ENCODE data around the gene ALKBH7. TPM values are rescaled to one million over a fixed set of nuclear protein-coding genes. Genes with fewer than 3 reads are reported as not detected.
A peak's percentile ranks its signal among the peaks of the same experiment; 100 is the strongest.
"Not testable (repeated sequence)": the region's sequence is repeated elsewhere in the genome, so short reads cannot be mapped to it uniquely, and the experiment has no call there.

ALKBH7 gene
- polyA plus RNA-seq, 6 donors from 2014 or later = 52.8 to 77.4 (median 70.5) TPM

DNA sequence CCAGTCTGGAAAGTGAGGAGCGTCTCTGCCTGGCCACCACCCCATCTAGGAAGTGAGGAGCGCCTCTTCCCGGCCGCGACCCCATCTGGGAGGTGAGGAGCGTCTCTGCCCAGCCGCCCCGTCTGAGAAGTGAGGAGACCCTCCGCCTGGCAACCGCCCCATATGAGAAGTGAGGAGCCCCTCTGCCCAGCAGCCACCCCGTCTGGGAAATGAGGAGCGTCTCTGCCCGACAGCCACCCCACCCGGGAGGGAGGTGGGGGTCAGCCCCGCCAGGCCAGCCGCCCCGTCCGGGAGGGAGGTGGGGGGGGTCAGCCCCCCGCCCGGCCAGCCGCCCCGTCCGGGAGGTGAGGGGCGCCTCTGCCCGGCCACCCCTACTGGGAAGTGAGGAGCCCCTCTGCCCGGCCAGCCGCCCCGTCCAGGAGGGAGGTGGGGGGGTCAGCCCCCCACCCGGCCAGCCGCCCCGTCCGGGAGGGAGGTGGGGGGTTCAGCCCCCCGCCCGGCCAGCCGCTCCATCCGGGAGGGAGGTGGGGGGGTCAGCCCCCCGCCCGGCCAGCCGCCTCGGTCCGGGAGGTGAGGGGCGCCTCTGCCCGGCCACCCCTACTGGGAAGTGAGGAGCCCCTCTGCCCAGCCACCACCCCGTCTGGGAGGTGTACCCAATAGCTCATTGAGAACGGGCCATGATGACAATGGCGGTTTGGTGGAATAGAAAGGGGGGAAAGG lies 17.1 kb upstream of the ALKBH7 start:
- H3K4me3 Mint-ChIP-seq; ATAC-seq (ENCODE audit: low read depth in 2 of 2); H3K4me1 Mint-ChIP-seq; H3K27ac Mint-ChIP-seq; H3K27me3 Mint-ChIP-seq; H3K36me3 Mint-ChIP-seq; DNase-seq; H3K9me3 Mint-ChIP-seq: not testable (repeated sequence)

DNA sequence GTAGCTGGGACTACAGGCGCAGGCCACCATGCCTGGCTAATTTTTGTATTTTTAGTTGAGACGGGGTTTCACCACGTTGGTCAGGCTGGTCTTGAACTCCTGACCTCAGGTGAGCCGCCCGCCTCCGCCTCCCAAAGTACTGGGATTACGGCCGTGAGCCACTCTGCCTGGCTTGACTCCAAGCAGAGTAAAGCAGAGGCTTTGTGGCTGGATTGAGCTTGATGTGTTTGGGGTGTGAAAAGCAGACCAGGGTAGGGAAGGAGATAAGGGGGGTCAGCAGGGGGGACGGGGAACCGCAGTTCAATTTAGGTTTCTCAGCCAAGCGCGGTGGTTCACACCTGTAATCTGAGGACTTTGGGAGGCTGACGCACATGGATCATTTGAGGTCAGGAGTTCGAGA lies 15.4 kb upstream of the ALKBH7 start:
- no peak overlapping the region for H3K4me3 Mint-ChIP-seq
- no peaks in the 10 kb centered on the region for H3K27me3 Mint-ChIP-seq
- ATAC-seq (ENCODE audit: low read depth in 2 of 2) (no peak), DNase-seq (no peak)
- H3K9me3 Mint-ChIP-seq = no peaks in the 10 kb centered on the region
- H3K27ac Mint-ChIP-seq = no peak overlapping the region
- peaks cover 5 to 9% (median 9%) of the 10 kb centered on the region in 3 donors for H3K4me1 Mint-ChIP-seq
- H3K36me3 Mint-ChIP-seq = no peaks in the 10 kb centered on the region

DNA sequence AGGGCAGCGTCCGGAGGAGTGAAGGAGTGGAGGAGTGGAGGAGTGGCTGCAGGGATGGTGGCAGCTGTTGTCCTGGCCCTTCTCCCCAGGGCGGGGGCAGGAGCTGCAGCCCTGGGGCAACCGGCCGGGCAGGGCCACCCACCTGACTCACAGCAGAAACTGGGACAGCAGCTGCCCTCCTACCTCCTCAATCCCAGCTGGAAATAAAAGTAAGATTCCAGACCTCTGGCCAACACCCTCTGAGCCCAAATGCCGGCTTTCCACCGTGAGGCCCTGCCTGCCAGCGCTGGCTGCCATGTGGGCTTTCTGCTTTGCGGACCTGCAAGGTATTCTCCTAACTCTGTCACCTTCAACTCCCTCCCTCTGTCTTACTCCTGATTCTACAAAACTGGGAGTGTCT lies 14.6 kb upstream of the ALKBH7 start:
- ATAC-seq (ENCODE audit: low read depth in 2 of 2) (no peak), DNase-seq (no peak)
- H3K9me3 Mint-ChIP-seq = no peaks in the 10 kb centered on the region
- H3K27ac Mint-ChIP-seq = peak overlapping the region in 2 of 6 donors; percentile 13 to 66
- no peaks in the 10 kb centered on the region for H3K27me3 Mint-ChIP-seq
- no peaks in the 10 kb centered on the region for H3K36me3 Mint-ChIP-seq
- H3K4me3 Mint-ChIP-seq = no peak overlapping the region
- peaks cover 12 to 15% (median 12%) of the 10 kb centered on the region in 3 donors for H3K4me1 Mint-ChIP-seq

DNA sequence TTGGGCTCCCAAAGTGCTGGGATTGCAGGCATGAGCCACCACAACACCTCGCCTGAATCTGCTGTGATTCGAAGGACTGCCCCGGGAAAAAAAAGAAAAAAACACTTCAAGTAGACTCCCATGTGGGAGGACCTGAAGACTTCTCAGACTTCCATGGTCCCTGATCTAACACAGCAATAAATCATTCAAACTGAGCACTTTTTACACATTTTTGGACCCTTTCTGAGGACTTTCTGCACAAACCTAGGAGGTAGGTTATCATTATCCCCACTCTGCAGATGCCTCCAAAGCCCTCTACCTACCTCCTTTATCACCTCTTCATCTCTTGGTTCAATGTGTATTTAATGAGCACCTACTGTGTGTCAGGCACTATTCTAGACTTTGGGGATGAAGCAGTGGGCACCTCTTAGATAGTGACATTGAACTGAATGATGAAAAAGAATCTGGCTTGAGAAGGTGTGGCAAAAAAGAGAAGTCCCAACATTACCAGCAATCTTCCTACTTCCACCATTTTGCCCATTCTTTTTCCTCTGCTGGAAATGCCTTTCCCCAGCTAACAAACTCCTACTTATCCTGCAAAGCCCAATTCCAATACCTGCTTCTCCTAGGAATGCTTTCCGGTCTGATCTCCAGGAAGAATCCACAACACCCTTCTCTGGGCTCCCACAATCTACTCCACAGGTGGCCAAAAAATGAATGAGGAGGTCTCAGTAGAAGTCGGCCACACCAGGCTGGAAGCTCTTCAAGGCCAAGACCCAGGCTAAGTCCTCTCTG lies 12.8 kb upstream of the ALKBH7 start:
- no peak for DNase-seq

DNA sequence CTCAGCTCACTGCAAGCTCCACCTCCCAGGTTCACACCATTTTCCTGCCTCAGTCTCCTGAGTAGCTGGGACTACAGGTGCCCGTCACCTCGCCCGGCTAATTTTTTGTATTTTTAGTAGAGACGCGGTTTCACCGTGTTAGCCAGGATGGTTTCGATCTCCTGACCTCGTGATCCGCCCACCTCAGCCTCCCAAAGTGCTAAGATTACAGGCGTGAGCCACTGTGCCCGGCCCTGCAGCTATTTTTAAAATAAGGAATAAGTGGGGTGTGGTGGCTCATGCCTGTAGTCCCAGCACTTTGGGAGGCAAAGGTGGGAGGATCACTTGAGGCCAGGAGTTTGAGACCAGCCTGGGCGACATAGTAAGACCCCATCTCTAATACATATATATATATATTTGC lies 12.1 kb upstream of the ALKBH7 start:
- H3K27ac Mint-ChIP-seq; H3K27me3 Mint-ChIP-seq; H3K9me3 Mint-ChIP-seq; ATAC-seq (ENCODE audit: low read depth in 2 of 2); DNase-seq; H3K36me3 Mint-ChIP-seq: not testable (repeated sequence)
- H3K4me3 Mint-ChIP-seq = peak overlapping the region; percentile 85 to 96 (median 92)
- peaks cover 12 to 20% (median 12%) of the 10 kb centered on the region in 3 donors for H3K4me1 Mint-ChIP-seq

More for the DNA sequence above, 12.8 kb upstream of the ALKBH7 start:
- Mint-ChIP-seq H3K36me3 (no peaks in the 10 kb centered on the region), H3K27me3 (no peaks in the 10 kb centered on the region), H3K4me3 (peak overlapping the region in 5 of 8 donors; percentile 13 to 70 (median 38)), H3K4me1 (peaks cover 12 to 20% (median 12%) of the 10 kb centered on the region in 3 donors), H3K27ac (no peak overlapping the region), H3K9me3 (no peaks in the 10 kb centered on the region)
- ATAC-seq (ENCODE audit: low read depth in 2 of 2) = no peak

DNA sequence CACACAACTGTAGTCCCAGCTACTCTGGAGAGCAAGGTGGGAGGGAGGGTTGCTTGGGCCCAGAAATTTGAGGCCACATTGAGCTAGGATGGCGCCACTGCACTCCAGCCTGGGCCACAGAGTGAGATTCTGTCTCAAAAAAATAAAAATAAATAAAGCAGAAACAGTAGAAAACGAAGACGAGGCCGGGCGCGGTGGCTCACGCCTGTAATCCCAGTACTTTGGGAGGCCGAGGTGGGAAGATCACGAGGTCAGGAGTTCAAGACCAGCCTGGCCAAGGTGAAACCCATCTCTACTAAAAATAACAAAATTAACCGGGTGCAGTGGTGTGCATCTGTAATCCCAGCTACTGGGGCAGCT lies 11.8 kb upstream of the ALKBH7 start:
- H3K36me3 Mint-ChIP-seq, DNase-seq: not testable (repeated sequence)
- peak overlapping the region in 1 of 6 donors; percentile 91 for H3K27ac Mint-ChIP-seq

DNA sequence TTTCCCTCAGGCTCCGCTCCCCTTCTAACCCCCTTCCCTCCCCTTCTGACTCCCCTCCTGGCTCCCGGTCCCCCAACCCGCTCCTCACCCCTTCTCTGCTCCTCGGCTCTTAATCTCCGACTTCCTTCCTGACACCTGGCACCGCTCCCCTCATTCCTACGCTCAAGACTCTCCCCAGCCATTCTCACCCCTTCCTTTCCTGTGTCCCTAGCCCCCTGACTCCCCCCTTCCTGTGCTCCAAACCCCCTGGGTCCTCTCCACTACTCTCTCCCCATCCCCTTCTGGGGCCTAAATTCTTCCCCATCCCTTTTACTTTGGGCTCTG lies 10.6 kb upstream of the ALKBH7 start:
- peak overlapping the region; percentile 83 to 95 (median 92) for H3K27ac Mint-ChIP-seq
- DNase-seq (no peak), ATAC-seq (ENCODE audit: low read depth in 2 of 2) (no peak)

More for the DNA sequence above, 11.8 kb upstream of the ALKBH7 start:
- Mint-ChIP-seq H3K4me1 (peaks cover 12 to 20% (median 12%) of the 10 kb centered on the region in 3 donors), H3K4me3 (peak overlapping the region; percentile 85 to 96 (median 92))
- not testable (repeated sequence) for H3K27me3 Mint-ChIP-seq; H3K9me3 Mint-ChIP-seq; ATAC-seq (ENCODE audit: low read depth in 2 of 2)

DNA sequence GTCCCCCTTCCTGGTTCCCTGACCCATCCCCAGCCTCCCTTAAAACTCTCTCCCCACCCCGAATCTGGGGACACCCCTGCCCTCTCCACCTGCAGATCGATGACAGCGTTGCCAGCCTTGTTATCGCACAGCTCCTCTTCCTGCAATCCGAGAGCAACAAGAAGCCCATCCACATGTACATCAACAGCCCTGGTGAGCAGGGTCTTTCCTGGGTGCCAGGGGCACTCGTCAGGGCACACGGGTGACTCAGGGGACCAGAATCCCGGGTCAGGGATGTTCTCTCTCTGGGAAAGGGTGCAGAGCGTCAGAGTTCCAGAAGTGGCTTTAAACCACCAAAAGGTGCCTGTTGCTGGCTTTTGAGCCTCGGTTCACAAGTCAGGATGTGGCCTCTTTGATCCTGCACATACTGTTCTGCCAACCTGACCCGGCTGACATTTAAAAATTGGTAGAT lies 10.2 kb upstream of the ALKBH7 start:
- Mint-ChIP-seq H3K36me3 (peaks cover 0 to 4% of the 10 kb centered on the region in 2 donors), H3K27me3 (no peaks in the 10 kb centered on the region), H3K27ac (peak overlapping the region in 4 of 6 donors; percentile 44 to 92 (median 87)), H3K4me3 (peak overlapping the region; percentile 85 to 96 (median 92)), H3K9me3 (no peaks in the 10 kb centered on the region), H3K4me1 (peaks cover 12 to 20% (median 12%) of the 10 kb centered on the region in 3 donors)
- no peak for ATAC-seq (ENCODE audit: low read depth in 2 of 2)
- DNase-seq = no peak

More for the DNA sequence above, 10.6 kb upstream of the ALKBH7 start:
- peaks cover 0 to 4% of the 10 kb centered on the region in 2 donors for H3K36me3 Mint-ChIP-seq
- no peaks in the 10 kb centered on the region for H3K27me3 Mint-ChIP-seq
- H3K4me1 Mint-ChIP-seq = peaks cover 12 to 20% (median 12%) of the 10 kb centered on the region in 3 donors
- H3K4me3 Mint-ChIP-seq = peak overlapping the region; percentile 85 to 96 (median 92)
- H3K9me3 Mint-ChIP-seq = no peaks in the 10 kb centered on the region

DNA sequence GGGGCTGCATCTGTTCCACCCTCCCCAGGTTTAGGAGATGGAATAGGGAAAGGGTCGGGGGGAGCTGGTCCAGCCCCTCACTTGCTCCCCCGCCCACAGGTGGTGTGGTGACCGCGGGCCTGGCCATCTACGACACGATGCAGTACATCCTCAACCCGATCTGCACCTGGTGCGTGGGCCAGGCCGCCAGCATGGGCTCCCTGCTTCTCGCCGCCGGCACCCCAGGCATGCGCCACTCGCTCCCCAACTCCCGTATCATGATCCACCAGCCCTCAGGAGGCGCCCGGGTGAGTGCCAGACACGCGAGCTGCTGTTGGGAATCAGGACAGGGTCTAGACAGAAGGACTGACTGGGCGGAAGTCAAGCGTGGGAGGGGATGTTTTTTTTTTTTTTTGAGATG lies 8.2 kb upstream of the ALKBH7 start:
- Mint-ChIP-seq H3K36me3 (peaks cover 0 to 4% of the 10 kb centered on the region in 2 donors), H3K4me3 (peak overlapping the region in 5 of 8 donors; percentile 24 to 88 (median 41)), H3K9me3 (no peaks in the 10 kb centered on the region), H3K27ac (no peak overlapping the region), H3K4me1 (peaks cover 9 to 20% (median 14%) of the 10 kb centered on the region in 3 donors), H3K27me3 (no peaks in the 10 kb centered on the region)
- ATAC-seq (ENCODE audit: low read depth in 2 of 2) = no peak
- no peak for DNase-seq

DNA sequence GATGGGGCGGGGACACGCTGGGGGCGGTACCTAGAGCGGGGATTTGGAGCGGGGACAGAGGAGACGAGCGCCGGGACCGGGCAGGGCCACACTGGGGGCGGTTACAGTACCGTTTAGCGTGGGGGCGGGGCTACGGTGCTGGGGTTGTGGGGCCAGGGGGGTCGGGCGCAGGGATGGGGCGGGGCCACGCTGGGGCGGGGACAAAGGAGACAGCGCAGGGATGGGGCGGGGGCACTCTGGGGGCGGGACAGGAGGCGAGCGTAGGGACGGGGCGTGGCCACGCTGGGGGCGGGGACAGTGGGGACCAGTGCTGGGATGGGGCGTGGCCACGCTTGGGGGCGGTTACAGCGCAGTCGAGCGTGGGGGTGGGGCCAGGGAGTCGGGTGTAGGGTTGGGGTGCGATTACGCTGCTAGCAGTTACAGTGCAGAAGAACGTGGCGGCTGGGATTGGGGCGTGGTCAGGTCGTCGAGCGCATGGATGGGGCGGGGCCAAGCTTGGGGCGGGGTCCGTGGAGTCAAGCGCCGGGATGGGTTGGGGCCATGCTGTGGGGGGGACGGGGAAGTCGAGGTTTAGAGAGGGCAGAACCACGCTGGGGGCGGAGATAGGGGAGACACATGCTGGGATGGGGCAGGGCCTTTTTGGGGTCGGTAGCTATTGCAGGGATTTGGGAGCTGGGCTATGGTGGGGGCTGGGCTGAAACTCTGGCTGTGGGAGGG lies 660 bp downstream of the ALKBH7 start:
- Mint-ChIP-seq H3K27me3 (no peaks in the 10 kb centered on the region), H3K27ac (peak overlapping the region; percentile 89 to 98 (median 94)), H3K9me3 (no peaks in the 10 kb centered on the region), H3K4me3 (peak overlapping the region; percentile 84 to 97 (median 94)), H3K36me3 (no peaks in the 10 kb centered on the region), H3K4me1 (peaks cover 12 to 24% (median 24%) of the 10 kb centered on the region in 3 donors)
- DNase-seq (peak; percentile 92), ATAC-seq (ENCODE audit: low read depth in 2 of 2) (peak; percentile 56 to 62)

DNA sequence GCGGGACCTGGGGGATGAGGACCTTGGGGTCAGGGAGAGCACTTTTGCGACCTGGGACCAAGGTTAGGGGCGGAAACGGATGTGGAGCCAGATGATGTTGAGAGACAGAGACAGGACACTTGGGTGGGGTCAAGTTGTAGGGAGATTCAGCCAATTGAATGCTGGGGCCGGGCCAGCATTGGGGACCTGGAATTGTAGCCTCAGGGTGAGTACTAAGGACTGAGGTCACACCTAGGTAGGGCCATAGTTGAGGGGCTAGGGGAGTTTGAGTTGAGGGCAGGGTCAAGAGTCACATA lies 1.2 kb downstream of the ALKBH7 start:
- DNase-seq = no peak
- H3K4me1 Mint-ChIP-seq = peaks cover 12 to 24% (median 24%) of the 10 kb centered on the region in 3 donors
- no peaks in the 10 kb centered on the region for H3K36me3 Mint-ChIP-seq
- no peaks in the 10 kb centered on the region for H3K27me3 Mint-ChIP-seq
- peak overlapping the region; percentile 84 to 97 (median 94) for H3K4me3 Mint-ChIP-seq
- no peaks in the 10 kb centered on the region for H3K9me3 Mint-ChIP-seq
- H3K27ac Mint-ChIP-seq = peak overlapping the region in 4 of 6 donors; percentile 90 to 98 (median 95)
- ATAC-seq (ENCODE audit: low read depth in 2 of 2) = no peak

DNA sequence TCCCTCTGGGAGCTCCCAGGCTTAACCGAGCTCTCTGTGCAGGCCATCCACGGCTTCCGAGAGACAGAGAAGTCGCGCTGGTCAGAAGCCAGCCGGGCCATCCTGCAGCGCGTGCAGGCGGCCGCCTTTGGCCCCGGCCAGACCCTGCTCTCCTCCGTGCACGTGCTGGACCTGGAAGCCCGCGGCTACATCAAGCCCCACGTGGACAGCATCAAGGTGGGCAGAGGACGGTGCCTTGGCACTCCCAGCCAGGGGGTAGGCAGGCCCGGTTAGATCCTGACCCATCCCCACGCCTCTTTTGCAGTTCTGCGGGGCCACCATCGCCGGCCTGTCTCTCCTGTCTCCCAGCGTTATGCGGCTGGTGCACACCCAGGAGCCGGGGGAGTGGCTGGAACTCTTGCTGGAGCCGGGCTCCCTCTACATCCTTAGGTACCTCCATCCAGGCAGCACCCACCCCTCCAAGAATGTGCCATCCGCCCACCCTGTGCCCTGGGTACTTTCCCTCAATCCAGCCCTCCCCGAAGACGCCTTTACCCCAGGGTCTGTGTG lies 1.6 kb downstream of the ALKBH7 start:
- Mint-ChIP-seq H3K36me3 (no peaks in the 10 kb centered on the region), H3K9me3 (no peaks in the 10 kb centered on the region), H3K27ac (peak overlapping the region in 1 of 6 donors; percentile 77), H3K4me3 (peak overlapping the region in 5 of 8 donors; percentile 10 to 84 (median 40)), H3K27me3 (no peaks in the 10 kb centered on the region), H3K4me1 (peaks cover 12 to 24% (median 22%) of the 10 kb centered on the region in 3 donors)
- DNase-seq = no peak
- ATAC-seq (ENCODE audit: low read depth in 2 of 2) = no peak

All from naive B cell (primary cell).